IMR-90 (cell line): Measurements from ENCODE around the gene TOE1. TPM values are rescaled to one million over a fixed set of nuclear protein-coding genes. Genes with fewer than 3 reads are reported as not detected.

ENCODE experiments used
- ATAC-seq: fragments of 200-7000 bp; cut with Tn5 transposase; 2 replicates; pipeline ENCODE4 v1.9.1; 2020; ENCODE audit warnings: low read depth, mild to moderate bottlenecking, moderate library complexity
- BruUV-seq: library from RNA; stranded (reverse); fragments of 400-500 nt; replicated peaks from 2 replicates; lab custom pipeline; 2021; lab: Mats Ljungman, UMichigan
- CTCF ChIA-PET: fragments of 300-600 bp; formaldehyde crosslinking; extraction: SDS; loops from one replicate; lab custom pipeline; 2021; ENCODE audit warnings: antibody characterized with exemption; lab: Yijun Ruan, JAX
- POLR2A ChIA-PET: fragments of 300-600 bp; sonication (Branson Sonifier 250); formaldehyde crosslinking; loops from one replicate; lab custom pipeline; 2022; ENCODE audit warnings: antibody characterized with exemption; ENCODE audit not compliant: unreplicated experiment; lab: Charles Lee
- DNase-seq: peaks from one replicate; pipeline ENCODE4 v3.0.0; 2013
- H2AFZ ChIP-seq: replicated peaks from 2 replicates; pipeline ENCODE3; 2013; ENCODE audit warnings: low read length, mild to moderate bottlenecking; ENCODE audit not compliant: poor library complexity
- H2AK5ac ChIP-seq: 2 replicates; pipeline ENCODE4 v1.6.1; 2013; ENCODE audit warnings: low read depth, low read length, inconsistent platforms
- H2AK9ac ChIP-seq: replicated peaks from 2 replicates; pipeline ENCODE3; 2013; ENCODE audit warnings: mild to moderate bottlenecking, low read depth, low read length, moderate library complexity; ENCODE audit not compliant: poor library complexity
- H2BK120ac ChIP-seq: 2 replicates; pipeline ENCODE4 v1.6.1; 2013; ENCODE audit warnings: low read depth, low read length, inconsistent platforms
- H2BK15ac ChIP-seq: 3 replicates; pipeline ENCODE4 v1.6.1; 2013; ENCODE audit warnings: low read depth, low read length, inconsistent platforms
- H2BK20ac ChIP-seq: 2 replicates; pipeline ENCODE4 v1.6.1; 2013; ENCODE audit warnings: low read depth, mild to moderate bottlenecking, inconsistent platforms, low read length, moderate library complexity
- H2BK5ac ChIP-seq: 2 replicates; pipeline ENCODE4 v1.6.1; 2013; ENCODE audit warnings: mild to moderate bottlenecking, low read depth, low read length, inconsistent platforms; ENCODE audit not compliant: poor library complexity, severe bottlenecking
- H3K14ac ChIP-seq: replicated peaks from 2 replicates; pipeline ENCODE4 v1.6.1; 2013; ENCODE audit warnings: low read depth, low read length, inconsistent platforms
- H3K18ac ChIP-seq: 2 replicates; pipeline ENCODE4 v1.6.1; 2013; ENCODE audit warnings: low read depth, low read length, control low read depth
- H3K23ac ChIP-seq: 2 replicates; pipeline ENCODE4 v1.6.1; 2013; ENCODE audit warnings: low read depth, low read length, inconsistent platforms
- H3K27ac ChIP-seq: 2 replicates; pipeline ENCODE4 v1.5.1; 2013; ENCODE audit warnings: mild to moderate bottlenecking, control low read depth, low read length; ENCODE audit not compliant: insufficient read depth
- H3K27me3 ChIP-seq: 2 replicates; pipeline ENCODE4 v1.6.1; 2013; ENCODE audit warnings: low read length; ENCODE audit not compliant: control insufficient read depth, insufficient read depth
- H3K36me3 ChIP-seq: 2 replicates; pipeline ENCODE4 v1.6.1; 2013; ENCODE audit warnings: low read length, mixed read lengths; ENCODE audit not compliant: control insufficient read depth, insufficient read depth
- H3K4ac ChIP-seq: 2 replicates; pipeline ENCODE4 v1.6.1; 2013; ENCODE audit warnings: low read depth, low read length, inconsistent platforms
- H3K4me1 ChIP-seq: 2 replicates; pipeline ENCODE4 v1.6.1; 2013; ENCODE audit warnings: low read length, mixed read lengths; ENCODE audit not compliant: control insufficient read depth, insufficient read depth
- H3K4me2 ChIP-seq: 2 replicates; pipeline ENCODE4 v1.6.1; 2013; ENCODE audit warnings: low read depth, mild to moderate bottlenecking, control low read depth, low read length, moderate library complexity
- H3K4me3 ChIP-seq: 2 replicates; pipeline ENCODE4 v1.5.1; 2013; ENCODE audit warnings: low read depth, mild to moderate bottlenecking, control low read depth, low read length, moderate library complexity; ENCODE audit not compliant: insufficient read depth
- H3K56ac ChIP-seq: 2 replicates; pipeline ENCODE4 v1.6.1; 2013; ENCODE audit warnings: low read length, inconsistent platforms; ENCODE audit not compliant: insufficient read depth; ENCODE audit errors: extremely low read depth
- H3K79me1 ChIP-seq, 2 experiments: 2 replicates each; pipeline ENCODE4 v1.6.1; 2013; ENCODE audit warnings: low read length in 2 of 2, inconsistent platforms in 1 of 2, low read depth in 1 of 2
- H3K9ac ChIP-seq: 2 replicates; pipeline ENCODE4 v1.6.1; 2013; ENCODE audit warnings: low read depth, low read length, control low read depth
- H3K9me1 ChIP-seq: 2 replicates; pipeline ENCODE4 v1.6.1; 2013; ENCODE audit warnings: low read length, inconsistent platforms; ENCODE audit not compliant: insufficient read depth
- H3K9me3 ChIP-seq: 2 replicates; pipeline ENCODE4 v1.6.1; 2013; ENCODE audit warnings: low read length; ENCODE audit not compliant: control insufficient read depth, insufficient read depth
- H4K20me1 ChIP-seq: 2 replicates; pipeline ENCODE4 v1.6.1; 2013; ENCODE audit warnings: low read length, inconsistent platforms; ENCODE audit not compliant: insufficient read depth
- H4K5ac ChIP-seq: 2 replicates; pipeline ENCODE4 v1.6.1; 2013; ENCODE audit warnings: mild to moderate bottlenecking, low read depth, low read length, control low read depth
- H4K8ac ChIP-seq, 2 experiments: 2 replicates each; pipeline ENCODE4 v1.6.1; 2013; ENCODE audit warnings: low read depth in 2 of 2, low read length in 2 of 2, control low read depth in 1 of 2, inconsistent platforms in 1 of 2
- H4K91ac ChIP-seq: 2 replicates; pipeline ENCODE4 v1.6.1; 2013; ENCODE audit warnings: low read depth, low read length, inconsistent platforms; ENCODE audit not compliant: insufficient read depth
- BHLHE40 ChIP-seq: fragments of 150-350 bp; IDR thresholded peaks from 2 replicates; pipeline ENCODE4 v1.6.1; 2016; ENCODE audit warnings: mild to moderate bottlenecking, low read depth, low read length
- POLR2A ChIP-seq: IDR thresholded peaks from 2 replicates; pipeline ENCODE4 v1.6.1; 2012; ENCODE audit warnings: mild to moderate bottlenecking, low read depth, low read length
- RAD21 ChIP-seq: IDR thresholded peaks from 2 replicates; pipeline ENCODE4 v1.6.1; 2012; ENCODE audit warnings: low read length, improper control_type of control experiment
- RFX5 ChIP-seq: IDR thresholded peaks from 2 replicates; pipeline ENCODE4 v1.8.0; 2012; ENCODE audit warnings: low read depth, mild to moderate bottlenecking, low read length, moderate library complexity
- SMC3 ChIP-seq: fragments of 150-350 bp; IDR thresholded peaks from 2 replicates; pipeline ENCODE4 v1.6.1; 2016; ENCODE audit warnings: low read depth, mild to moderate bottlenecking, antibody characterized with exemption, low read length, moderate library complexity
- USF2 ChIP-seq: fragments of 150-350 bp; IDR thresholded peaks from 2 replicates; pipeline ENCODE4 v1.6.1; 2017; ENCODE audit warnings: mild to moderate bottlenecking, antibody characterized with exemption, low read length, low read depth
- WGBS, 2 experiments: methylation state at CpG; one replicate each; pipeline versions ENCODE4 v1.1.5 to v1.1.7; 2013; ENCODE audit warnings: missing lambda C conversion rate in 2 of 2; ENCODE audit not compliant: insufficient read length in 1 of 2; ENCODE audit errors: extremely low coverage in 2 of 2; 5-methylcytosine and 5-hydroxymethylcytosine counted together
- dilution Hi-C: fragments of 300-500 bp; cut with HindIII; formaldehyde crosslinking; loops from one replicate; pipeline ENCODE4 v1.14.3; 2018; ENCODE audit warnings: low sequenced_read_pairs; ENCODE audit not compliant: unreplicated experiment
- in situ Hi-C: fragments of 300-500 bp; cut with MboI; formaldehyde crosslinking; loops from 3 replicates; pipeline ENCODE4 v1.14.3; 2019; ENCODE audit warnings: low sequenced_read_pairs, inconsistent platforms, mixed read lengths
- intact Hi-C: fragments of 100-400 bp; cut with micrococcal nuclease; formaldehyde crosslinking; loops from 2 replicates; pipeline ENCODE4 v1.10.0; 2022
- polyA plus RNA-seq, 3 experiments: library from polyadenylated mRNA; depleted of rRNA; stranded (reverse); fragments of >200 nt; gene quantifications; 2 replicates each; pipeline ENCODE4 v1.2.3, GENCODE V29; 2012; ENCODE audit warnings: low replicate concordance in 1 of 3
- total RNA-seq: library from RNA; depleted of rRNA; stranded (reverse); fragments of >200 nt; gene quantifications from 2 replicates; pipeline ENCODE4 v1.2.3, GENCODE V29; 2012
- TF ChIP-seq, protein P1 (sequence below): conservative IDR thresholded peaks from 2 replicates; pipeline ENCODE4 v1.5.1; 2012; ENCODE audit warnings: mild to moderate bottlenecking, low read depth, low read length, improper control_type of control experiment

TOE1 gene
- total and polyA plus RNA-seq, 2 of the 4 experiments (the other 2 are of a cell fraction): 15.5 to 18.6 TPM

DNA sequence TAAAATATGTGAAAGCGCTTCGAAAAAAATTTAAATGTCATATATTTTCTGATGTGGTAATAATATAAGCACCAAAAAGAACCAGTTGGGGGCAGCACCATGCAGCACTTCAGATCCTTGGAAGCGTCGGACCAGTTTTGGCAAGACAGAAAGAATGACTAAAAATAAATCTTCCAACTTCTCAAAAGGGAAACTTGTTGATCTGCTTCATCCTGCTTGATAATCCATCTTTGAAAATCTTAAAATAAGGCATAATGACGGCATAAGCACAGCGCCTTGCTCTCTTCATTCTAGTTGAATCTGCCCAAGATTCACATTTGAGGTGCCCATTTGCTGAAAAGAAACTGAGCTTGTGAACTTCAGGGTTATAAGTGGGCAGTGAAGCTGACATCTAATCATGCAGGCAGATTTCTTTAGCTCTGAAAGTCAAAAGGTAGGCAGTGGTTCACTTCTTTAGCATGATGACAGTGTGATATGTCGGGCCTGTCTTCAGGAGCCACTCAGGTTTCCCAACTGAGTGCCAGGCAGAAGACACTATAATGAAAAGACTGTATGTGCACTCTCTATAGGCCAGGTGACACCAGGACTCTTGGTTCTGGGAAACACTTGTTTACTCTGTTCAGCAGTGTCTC, 20.0 kb downstream of the TOE1 start:
- no peak overlapping the region for H2BK5ac ChIP-seq
- POLR2A ChIA-PET: interaction anchor here (0.6 kb wide), 1 partner anchor 135 kb away, joined by 9 read pairs; no protein-coding TSS in a partner anchor
- H3K9me3 ChIP-seq: no peaks in the 10 kb centered on the region
- H3K56ac ChIP-seq: no peak overlapping the region
- H2BK20ac ChIP-seq: no peak overlapping the region
- no peak overlapping the region for H3K27ac ChIP-seq
- no peaks in the 10 kb centered on the region for H4K20me1 ChIP-seq
- H3K14ac ChIP-seq: no peak overlapping the region
- no peak overlapping the region; a peak in 1 of 4 replicates for H4K8ac ChIP-seq
- H2AK9ac ChIP-seq: no peak overlapping the region
- H3K4ac ChIP-seq: no peak overlapping the region
- no peak overlapping the region for H2BK120ac ChIP-seq
- H3K4me3 ChIP-seq: no peak overlapping the region
- H3K9me1 ChIP-seq: no peaks in the 10 kb centered on the region
- no peak overlapping the region for H4K91ac ChIP-seq
- dilution Hi-C loops (no loop called here), intact Hi-C loops (loop anchor here (1.0 to 2.0 kb wide), 3 partner anchors 57 to 210 kb away; no protein-coding TSS in a partner anchor), in situ Hi-C loops (loop anchor here (5.0 kb wide), 1 partner anchor 212 kb away; no protein-coding TSS in a partner anchor)
- no peak overlapping the region for H4K5ac ChIP-seq
- ATAC-seq (peak; percentile 71), DNase-seq (peak; percentile 77)
- H3K4me2 ChIP-seq: no peak overlapping the region
- 60% methylated on average over 1 of the region's 7 CpGs; no CpG with 5 or more reads in 1 of the 2 experiments for WGBS, 2 experiments
- BruUV-seq: no TSS peak
- no peak overlapping the region for H3K18ac ChIP-seq
- H3K4me1 ChIP-seq: no peaks in the 10 kb centered on the region; the same call in 1 of the 2 replicates
- H3K79me1 ChIP-seq: no peaks in the 10 kb centered on the region
- no peak overlapping the region; the same call in 1 of the 2 replicates for H3K23ac ChIP-seq
- no peak overlapping the region for H2AFZ ChIP-seq
- no peak overlapping the region for H2BK15ac ChIP-seq
- CTCF ChIA-PET: interaction anchor here (0.6 to 8.1 kb wide), 11 partner anchors 11 to 227 kb away, joined by 3 to 95 read pairs (median 4); partner anchors contain the start of gene TESK2
- no peaks in the 10 kb centered on the region for H3K36me3 ChIP-seq
- TF ChIP-seq, protein P1, sequence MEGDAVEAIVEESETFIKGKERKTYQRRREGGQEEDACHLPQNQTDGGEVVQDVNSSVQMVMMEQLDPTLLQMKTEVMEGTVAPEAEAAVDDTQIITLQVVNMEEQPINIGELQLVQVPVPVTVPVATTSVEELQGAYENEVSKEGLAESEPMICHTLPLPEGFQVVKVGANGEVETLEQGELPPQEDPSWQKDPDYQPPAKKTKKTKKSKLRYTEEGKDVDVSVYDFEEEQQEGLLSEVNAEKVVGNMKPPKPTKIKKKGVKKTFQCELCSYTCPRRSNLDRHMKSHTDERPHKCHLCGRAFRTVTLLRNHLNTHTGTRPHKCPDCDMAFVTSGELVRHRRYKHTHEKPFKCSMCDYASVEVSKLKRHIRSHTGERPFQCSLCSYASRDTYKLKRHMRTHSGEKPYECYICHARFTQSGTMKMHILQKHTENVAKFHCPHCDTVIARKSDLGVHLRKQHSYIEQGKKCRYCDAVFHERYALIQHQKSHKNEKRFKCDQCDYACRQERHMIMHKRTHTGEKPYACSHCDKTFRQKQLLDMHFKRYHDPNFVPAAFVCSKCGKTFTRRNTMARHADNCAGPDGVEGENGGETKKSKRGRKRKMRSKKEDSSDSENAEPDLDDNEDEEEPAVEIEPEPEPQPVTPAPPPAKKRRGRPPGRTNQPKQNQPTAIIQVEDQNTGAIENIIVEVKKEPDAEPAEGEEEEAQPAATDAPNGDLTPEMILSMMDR: peak; percentile 80
- TF ChIP-seq BHLHE40 (no peak), RAD21 (peak; percentile 84), POLR2A (no peak), RFX5 (no peak), SMC3 (peak; percentile 82), USF2 (no peak)
- H3K27me3 ChIP-seq: no peaks in the 10 kb centered on the region
- H3K9ac ChIP-seq: no peak overlapping the region
- H2AK5ac ChIP-seq: no peak overlapping the region
